Motor neuron (in vitro differentiated cells): Measurements from ENCODE around the gene CCDC33. TPM values are rescaled to one million over a fixed set of nuclear protein-coding genes. Genes with fewer than 3 reads are reported as not detected.

Experiments
- ATAC-seq, 8 experiments: fragments of 200-7000 bp; cut with Tn5 transposase; replicated peaks in 6 of 8; 2 replicates each; pipeline ENCODE4 v1.8.0; 2021; ENCODE audit warnings: mild to moderate bottlenecking in 8 of 8, moderate library complexity in 8 of 8
- H3K27ac ChIP-seq, 2 donors: fragments of 250-450 bp; sonication (Bioruptor Pico); 2 replicates each; pipeline ENCODE4 v1.9.0; 2021; ENCODE audit warnings: antibody characterized with exemption in 2 of 2, mild to moderate bottlenecking in 2 of 2, moderate library complexity in 1 of 2
- H3K4me1 ChIP-seq, 2 donors: fragments of 250-450 bp; sonication (Bioruptor Pico); replicated peaks in 1 of 2; 2 replicates each; pipeline ENCODE4 v1.6.1; 2021; ENCODE audit warnings: antibody characterized with exemption in 2 of 2, mild to moderate bottlenecking in 2 of 2, moderate library complexity in 1 of 2
- H3K4me3 ChIP-seq, 5 donors: fragments of 250-450 bp; sonication (Bioruptor Pico); 2 replicates each; pipeline ENCODE4 v1.9.0; 2021; ENCODE audit warnings: antibody characterized with exemption in 5 of 5, mild to moderate bottlenecking in 5 of 5, moderate library complexity in 4 of 5
- WGBS, 10 experiments: fragments of 450-650 bp; shearing (Covaris generic); methylation state at CpG; one replicate each; pipeline ENCODE4 v1.0.0; 2022; 5-methylcytosine and 5-hydroxymethylcytosine counted together
- in situ Hi-C, 9 experiments: fragments of 400-800 bp; cut with MboI; loops; one replicate each; pipeline ENCODE4 v1.15.0; 2021; ENCODE audit warnings: low sequenced_read_pairs in 9 of 9, low pct_unique_long_range_greater_than_20kb in 2 of 9; ENCODE audit not compliant: unreplicated experiment in 9 of 9
- total RNA-seq, 8 experiments: library from RNA; unstranded; fragments of 300-600 nt; gene quantifications; 2 replicates each; pipeline versions ENCODE4 v1.2.3 to v1.2.4, GENCODE V29; 2022

The CCDC33 gene
- total RNA-seq, 8 experiments from 2014 or later: 0.66 to 18.3 (median 6.2) TPM

DNA sequence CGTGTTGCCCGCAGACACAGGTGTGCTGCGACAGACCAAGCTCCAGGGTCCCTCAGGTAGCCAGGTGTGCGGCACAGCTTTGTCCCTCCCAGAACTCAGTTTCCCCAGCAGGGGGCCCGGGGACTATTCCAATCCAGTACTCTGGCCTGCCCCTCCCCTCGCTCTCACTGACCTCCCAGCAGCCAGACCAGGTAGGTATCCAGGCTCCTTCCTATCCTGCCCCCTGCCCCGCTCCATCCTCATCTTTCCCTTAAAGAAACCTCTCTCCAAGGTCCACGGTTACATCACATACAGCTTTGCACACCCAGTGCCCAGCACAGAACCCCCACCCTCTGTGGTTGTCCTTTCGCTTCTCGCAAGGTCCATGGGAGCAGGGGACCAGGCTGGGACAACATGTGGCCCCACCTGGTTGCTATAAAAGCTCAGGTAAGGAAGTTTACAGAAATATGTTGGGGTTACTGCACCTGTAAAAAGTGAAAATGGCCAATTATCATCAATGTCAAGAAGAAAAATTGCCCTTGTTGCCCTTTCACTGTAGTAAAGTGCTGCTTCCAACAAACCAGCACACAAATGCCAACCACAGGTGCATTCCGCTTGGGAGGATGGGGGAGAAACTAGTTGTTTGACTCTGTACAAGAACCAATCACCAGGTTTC lies 138.6 kb downstream of the CCDC33 start:
- in situ Hi-C loops: loop anchor here in 4 of 9 experiments (25.0 kb wide), 2 partner anchors 388 to 563 kb away; partner anchors contain the start of gene COX5A (in 1 of the 4)
- WGBS, 10 experiments: 0 to 62% (median 8%) methylated on average over 1 to 7 of the region's 11 CpGs; no CpG with 5 or more reads in 4 of the 10 experiments
- Histone ChIP-seq H3K27ac (no peak overlapping the region), H3K4me3 (peak overlapping the region; percentile 39 to 55 (median 51)), H3K4me1 (no peaks in the 10 kb centered on the region)
- peak in 3 of 8 experiments; percentile 0 to 3 (median 1) for ATAC-seq

DNA sequence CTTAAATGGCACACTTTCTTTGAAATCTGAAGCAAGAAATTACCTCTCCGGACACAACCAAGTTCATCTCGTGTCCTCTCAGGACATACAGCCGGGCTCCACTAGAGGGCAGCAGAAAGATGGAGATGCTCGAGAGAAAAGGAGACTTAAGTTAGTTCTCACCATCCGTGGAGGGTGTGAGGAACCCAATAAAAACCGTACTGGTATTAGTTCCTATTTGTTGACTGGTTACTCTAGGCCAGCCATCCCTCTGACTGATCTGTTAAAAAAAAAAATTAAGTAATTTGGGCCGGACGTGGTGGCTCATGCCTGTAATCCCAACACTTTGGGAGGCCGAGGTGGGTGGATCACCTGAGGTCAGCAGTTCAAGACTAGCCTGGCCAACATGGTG lies 139.2 kb downstream of the CCDC33 start:
- in situ Hi-C loops: loop anchor here in 4 of 9 experiments (25.0 kb wide), 2 partner anchors 387 to 562 kb away; partner anchors contain the start of gene COX5A (in 1 of the 4)
- WGBS, 10 experiments: 0 to 33% (median 6%) methylated on average over 2 to 6 of the region's 9 CpGs; no CpG with 5 or more reads in 2 of the 10 experiments
- H3K27ac ChIP-seq: no peak overlapping the region
- ATAC-seq: peak in 3 of 8 experiments; percentile 6 to 17 (median 13)
- H3K4me3 ChIP-seq: no peak overlapping the region
- no peaks in the 10 kb centered on the region for H3K4me1 ChIP-seq

- Histone ChIP-seq H3K4me1 (no peaks in the 10 kb centered on the region), H3K4me3 (no peak overlapping the region), H3K27ac (no peak overlapping the region)
- in situ Hi-C loops: loop anchor here in 4 of 9 experiments (25.0 kb wide), 2 partner anchors 386 to 561 kb away; partner anchors contain the start of gene COX5A (in 1 of the 4)
- no peak for ATAC-seq
- 40 to 50% methylated on average over 1 of the region's 1 CpG; no CpG with 5 or more reads in 8 of the 10 experiments for WGBS, 10 experiments
Observed at GRCh38 chr15:74376226-74376625, 140.1 kb downstream of the CCDC33 start.

DNA sequence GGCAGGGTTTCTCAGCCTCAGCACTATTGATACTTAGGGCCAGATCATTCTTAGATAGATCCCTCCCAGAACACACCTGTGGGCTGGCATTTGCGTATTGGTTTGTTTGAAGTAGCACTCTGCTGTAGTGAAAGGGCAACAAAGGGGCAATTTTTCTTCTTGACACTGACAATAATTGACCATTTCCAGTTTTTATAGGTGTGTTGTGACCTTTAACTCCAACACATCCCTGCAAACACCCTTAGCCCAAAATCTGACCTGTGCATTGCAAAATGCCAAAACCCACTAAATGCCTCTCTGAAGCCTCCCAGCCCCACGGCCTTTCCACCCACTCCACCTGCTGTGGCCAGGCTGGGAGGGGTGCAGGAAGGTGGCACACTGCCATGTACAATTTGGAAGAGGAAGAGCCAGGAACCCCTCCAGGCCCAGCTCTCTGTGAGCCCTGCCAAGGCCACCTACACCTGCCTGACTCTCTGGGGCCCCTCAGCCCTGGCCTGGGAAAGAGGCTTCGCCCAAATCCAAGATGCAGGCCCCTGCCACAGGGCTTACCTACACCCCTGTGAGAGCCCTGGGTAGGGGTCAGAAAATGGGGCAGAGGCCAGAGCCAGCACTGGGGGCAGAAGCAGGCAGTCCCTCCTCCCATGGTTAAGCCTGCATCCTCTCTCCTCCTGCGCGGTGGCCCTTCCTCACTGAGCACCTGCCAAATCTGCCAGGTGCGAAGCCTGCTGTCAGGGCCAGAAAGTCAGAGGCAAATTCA lies 140.9 kb downstream of the CCDC33 start:
- 60 to 87% (median 73%) methylated on average over 1 to 4 of the region's 6 CpGs; no CpG with 5 or more reads in 6 of the 10 experiments for WGBS, 10 experiments
- in situ Hi-C loops: loop anchor here in 4 of 9 experiments (25.0 kb wide), 2 partner anchors 385 to 560 kb away; partner anchors contain the start of gene COX5A (in 1 of the 4)

DNA sequence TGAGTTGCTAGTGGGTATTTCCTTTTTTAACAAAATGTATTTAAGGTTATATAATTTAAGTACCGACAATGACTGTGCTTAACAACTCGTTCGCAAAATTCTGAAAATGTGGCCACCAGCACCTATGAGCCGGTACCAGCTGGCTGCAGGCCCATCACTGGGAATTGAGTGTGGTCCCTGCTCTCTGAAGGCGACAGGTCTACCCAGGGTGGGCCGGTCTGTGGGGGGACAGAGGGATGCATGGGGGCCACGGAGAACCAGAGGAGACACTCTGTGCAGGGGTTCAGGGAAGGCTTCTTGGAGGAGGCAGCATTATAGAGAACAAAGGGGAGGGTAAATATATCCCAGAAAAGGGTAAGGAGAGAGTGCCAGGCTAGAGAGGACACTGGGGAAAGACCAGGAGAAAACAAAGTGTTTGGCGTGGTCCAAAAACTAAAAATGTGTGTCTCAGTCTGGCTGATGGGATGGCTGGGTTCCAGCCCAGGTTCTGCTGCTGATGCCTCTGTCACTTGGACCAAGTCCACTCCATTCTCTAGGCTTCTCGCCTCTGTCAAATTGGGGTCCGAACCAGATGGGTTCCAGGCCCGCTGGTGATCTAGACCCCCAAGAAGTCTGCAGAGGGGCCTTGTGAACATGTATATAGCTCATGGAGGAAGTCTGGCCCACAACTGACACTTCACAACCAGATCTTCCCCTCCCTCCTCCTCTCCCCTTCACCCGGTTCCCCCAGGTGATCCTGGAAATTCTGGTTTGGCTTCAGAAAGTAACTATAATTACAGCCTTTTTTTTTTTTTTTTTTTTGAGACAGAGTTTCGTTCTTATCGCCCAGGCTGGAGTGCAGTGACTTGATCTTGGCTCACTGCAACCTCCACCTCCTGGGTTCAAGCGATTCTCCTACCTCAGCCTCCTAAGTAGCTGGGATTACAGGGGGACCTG lies 142.0 kb downstream of the CCDC33 start:
- no peak for ATAC-seq
- in situ Hi-C loops: loop anchor here in 4 of 9 experiments (25.0 kb wide), 2 partner anchors 384 to 559 kb away; partner anchors contain the start of gene COX5A (in 1 of the 4)
- H3K4me3 ChIP-seq: no peak overlapping the region
- no peaks in the 10 kb centered on the region for H3K4me1 ChIP-seq
- no peak overlapping the region for H3K27ac ChIP-seq
- 43 to 92% (median 77%) methylated on average over 1 to 8 of the region's 15 CpGs; no CpG with 5 or more reads in 1 of the 10 experiments for WGBS, 10 experiments

More for the DNA sequence above, 140.9 kb downstream of the CCDC33 start:
- Histone ChIP-seq H3K4me3 (no peak overlapping the region), H3K27ac (no peak overlapping the region), H3K4me1 (no peaks in the 10 kb centered on the region)
- ATAC-seq: no peak

DNA sequence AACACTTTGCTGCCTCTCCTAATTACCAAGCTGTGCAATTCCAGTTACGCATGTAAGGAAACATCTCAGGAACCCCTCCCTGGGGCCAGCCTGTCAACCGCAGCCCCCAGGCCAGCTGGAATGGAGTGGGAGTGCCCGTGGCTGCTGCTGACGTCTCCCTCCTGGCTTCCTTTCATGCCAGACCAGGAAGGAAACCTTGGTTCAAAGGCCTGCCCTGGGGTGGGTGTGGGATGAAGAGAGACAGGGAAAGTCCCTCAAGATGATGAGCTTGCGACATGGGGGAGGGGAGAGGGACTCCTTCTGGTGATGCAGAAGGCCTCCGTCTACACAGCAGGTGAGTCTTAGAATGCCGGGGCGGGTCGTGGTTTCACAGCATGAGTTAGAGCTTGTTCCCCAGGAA lies 142.7 kb downstream of the CCDC33 start:
- ATAC-seq: peak in 1 of 8 experiments; percentile 11

GRCh38 chr15:74380361-74381189 lies 144.4 kb downstream of the CCDC33 start:
- ATAC-seq: no peak
- peaks cover 2 to 3% of the 10 kb centered on the region in 2 donors for H3K4me1 ChIP-seq
- 40 to 80% (median 50%) methylated on average over 2 to 3 of the region's 12 CpGs; no CpG with 5 or more reads in 5 of the 10 experiments for WGBS, 10 experiments
- H3K27ac ChIP-seq: no peak overlapping the region
- no peak overlapping the region for H3K4me3 ChIP-seq
- in situ Hi-C loops: loop anchor here in 7 of 9 experiments (5.0 to 25.0 kb wide), 5 partner anchors 52 to 557 kb away; partner anchors contain the start of genes SEMA7A (in 3 of the 7) and COX5A (in 1 of the 7)

More for the DNA sequence above, 142.7 kb downstream of the CCDC33 start:
- no peak overlapping the region for H3K4me3 ChIP-seq
- H3K4me1 ChIP-seq: no peaks in the 10 kb centered on the region
- 17 to 100% (median 52%) methylated on average over 1 to 7 of the region's 9 CpGs; no CpG with 5 or more reads in 2 of the 10 experiments for WGBS, 10 experiments
- H3K27ac ChIP-seq: no peak overlapping the region
- in situ Hi-C loops: loop anchor here in 4 of 9 experiments (25.0 kb wide), 2 partner anchors 383 to 558 kb away; partner anchors contain the start of gene COX5A (in 1 of the 4)

DNA sequence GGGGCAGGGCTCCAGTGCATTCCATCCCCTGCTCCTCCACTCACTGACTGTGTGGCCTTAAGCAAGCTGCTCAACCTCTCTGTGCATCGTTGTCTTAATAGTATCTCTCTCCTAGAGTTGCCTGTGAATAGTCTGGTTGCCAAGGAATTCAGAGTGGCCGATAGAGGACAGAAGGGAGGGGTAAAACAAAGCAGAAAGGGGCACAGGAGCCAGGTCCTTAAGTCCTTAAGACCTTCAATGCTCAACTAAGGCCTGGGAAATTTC lies 145.0 kb downstream of the CCDC33 start:
- 0 to 65% (median 34%) methylated on average over 1 to 2 of the region's 2 CpGs; no CpG with 5 or more reads in 6 of the 10 experiments for WGBS, 10 experiments
- Histone ChIP-seq H3K4me3 (no peak overlapping the region), H3K4me1 (peaks cover 8 to 9% of the 10 kb centered on the region in 2 donors), H3K27ac (no peak overlapping the region)
- no peak for ATAC-seq
- in situ Hi-C loops: loop anchor here in 7 of 9 experiments (5.0 to 25.0 kb wide), 5 partner anchors 51 to 556 kb away; partner anchors contain the start of genes SEMA7A (in 3 of the 7) and COX5A (in 1 of the 7)

- in situ Hi-C loops: loop anchor here in 7 of 9 experiments (5.0 to 25.0 kb wide), 5 partner anchors 51 to 556 kb away; partner anchors contain the start of genes SEMA7A (in 3 of the 7) and COX5A (in 1 of the 7)
- ATAC-seq: no peak
- H3K4me1 ChIP-seq: peaks cover 12% of the 10 kb centered on the region in 2 donors
- 0 to 100% (median 70%) methylated on average over 1 to 3 of the region's 5 CpGs; no CpG with 5 or more reads in 5 of the 10 experiments for WGBS, 10 experiments
- no peak overlapping the region for H3K27ac ChIP-seq
- H3K4me3 ChIP-seq: no peak overlapping the region
Observed at GRCh38 chr15:74381481-74381880, 145.4 kb downstream of the CCDC33 start.

DNA sequence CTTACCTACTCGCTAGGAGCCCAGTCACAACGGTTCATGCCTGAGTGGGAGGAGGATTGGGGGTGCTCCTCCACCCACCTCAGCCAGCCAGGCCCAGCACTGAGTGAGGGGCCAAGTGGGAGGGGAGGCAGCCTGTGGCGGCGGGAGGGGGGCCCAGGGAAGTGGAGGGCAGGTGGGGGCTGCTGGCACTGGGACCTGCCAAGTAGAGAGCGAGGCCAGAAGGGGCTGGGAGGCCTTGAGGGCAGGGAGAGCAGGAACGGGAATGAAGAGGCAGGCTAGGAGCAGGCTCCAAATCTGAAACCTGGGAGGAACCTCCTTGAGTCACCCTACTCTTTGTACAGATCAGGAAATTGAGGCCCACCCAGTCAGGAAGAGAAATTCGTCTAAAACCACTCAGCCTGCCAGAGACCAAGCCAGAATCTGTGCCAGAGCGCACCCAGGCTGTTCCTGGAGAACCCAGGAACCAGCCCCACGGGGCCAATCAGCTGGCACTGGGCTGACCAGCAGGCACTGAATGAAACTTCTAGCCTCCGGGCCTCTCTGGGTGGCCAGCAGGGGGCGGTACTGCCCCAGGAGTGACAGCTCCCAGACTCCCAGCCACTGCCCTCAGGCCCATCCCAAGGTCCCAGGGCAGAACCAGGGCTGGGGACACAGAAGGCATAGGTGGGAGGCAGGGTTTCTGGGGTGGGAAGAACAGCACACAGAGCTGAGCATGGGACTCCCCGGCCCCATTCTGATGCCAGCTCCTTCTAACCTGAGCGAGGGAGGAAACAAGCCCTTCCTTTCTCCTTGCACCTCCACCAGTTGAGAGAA lies 146.1 kb downstream of the CCDC33 start:
- ATAC-seq: peak; percentile 59 to 97 (median 90)
- peaks cover 15 to 17% of the 10 kb centered on the region in 2 donors for H3K4me1 ChIP-seq
- WGBS, 10 experiments: 0 to 80% (median 0%) methylated on average over 1 to 4 of the region's 13 CpGs; no CpG with 5 or more reads in 5 of the 10 experiments
- H3K27ac ChIP-seq: no peak overlapping the region
- H3K4me3 ChIP-seq: no peak overlapping the region
- in situ Hi-C loops: loop anchor here in 7 of 9 experiments (5.0 to 25.0 kb wide), 5 partner anchors 50 to 555 kb away; partner anchors contain the start of genes SEMA7A (in 3 of the 7) and COX5A (in 1 of the 7)
